Mesodermal cell (in vitro differentiated cells): Measurements from ENCODE around the gene SYNPR.
"Not testable (repeated sequence)": the region's sequence is repeated elsewhere in the genome, so short reads cannot be mapped to it uniquely, and the experiment has no call there.

Source experiments
- H3K27ac ChIP-seq: 2 replicates; pipeline ENCODE4 v1.7.0; 2013; ENCODE audit warnings: mild to moderate bottlenecking, low read depth, low read length, moderate library complexity; ENCODE audit not compliant: severe bottlenecking
- H3K36me3 ChIP-seq: 2 replicates; pipeline ENCODE4 v1.7.1; 2013; ENCODE audit warnings: mild to moderate bottlenecking, low read length, moderate library complexity; ENCODE audit not compliant: control insufficient read depth, insufficient read depth
- H3K4me1 ChIP-seq: one replicate; pipeline ENCODE4 v1.7.1; 2013; ENCODE audit warnings: mild to moderate bottlenecking, low read length; ENCODE audit not compliant: insufficient read depth, control insufficient read depth, poor library complexity, severe bottlenecking
- H3K4me3 ChIP-seq: 2 replicates; pipeline ENCODE4 v1.7.0; 2013; ENCODE audit warnings: low read length, control low read depth, mild to moderate bottlenecking; ENCODE audit not compliant: insufficient read depth, poor library complexity, severe bottlenecking; ENCODE audit errors: extremely low read depth
- H3K9me3 ChIP-seq: 2 replicates; pipeline ENCODE4 v1.7.1; 2013; ENCODE audit warnings: mild to moderate bottlenecking, low read length, moderate library complexity; ENCODE audit not compliant: control insufficient read depth
- WGBS, 2 experiments: methylation state at CpG; one replicate each; pipeline ENCODE4 v1.1.5; 2013; ENCODE audit warnings: missing lambda C conversion rate in 2 of 2; ENCODE audit not compliant: insufficient coverage in 2 of 2; 5-methylcytosine and 5-hydroxymethylcytosine counted together

Gene SYNPR

DNA sequence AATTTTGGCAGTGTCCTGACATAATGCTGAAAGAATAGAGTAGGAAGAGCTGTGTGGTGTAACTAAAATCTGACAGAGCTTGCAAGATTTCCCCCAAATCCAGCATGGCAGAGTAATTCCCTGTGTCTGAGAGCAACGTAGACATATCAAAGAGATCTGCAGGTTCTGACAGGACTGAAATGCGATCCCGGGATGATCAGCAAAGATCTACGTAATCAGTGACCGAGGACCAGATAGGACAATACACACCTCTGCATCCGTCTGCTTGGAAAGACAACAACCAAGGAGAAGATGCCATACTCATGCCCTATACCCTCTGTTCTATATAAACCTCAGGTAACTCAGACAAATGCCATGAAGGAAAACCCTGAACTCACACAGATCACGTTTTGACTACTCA lies 26.6 kb upstream of the SYNPR start:
- Histone ChIP-seq H3K27ac (no peak overlapping the region), H3K36me3 (no peaks in the 10 kb centered on the region), H3K9me3 (no peaks in the 10 kb centered on the region), H3K4me1 (no peaks in the 10 kb centered on the region), H3K4me3 (no peak overlapping the region)
- 76 to 84% methylated on average over 4 to 6 of the region's 7 CpGs for WGBS, 2 experiments

GRCh38 chr3:63255819-63256218 lies 22.3 kb upstream of the SYNPR start:
- not testable (repeated sequence) for H3K4me1 ChIP-seq, H3K4me3 ChIP-seq, H3K27ac ChIP-seq, H3K9me3 ChIP-seq, H3K36me3 ChIP-seq
- 81 to 88% methylated on average over 6 to 9 of the region's 9 CpGs for WGBS, 2 experiments

GRCh38 chr3:63264716-63265115 lies 13.4 kb upstream of the SYNPR start:
- Histone ChIP-seq H3K4me1 (no peaks in the 10 kb centered on the region), H3K36me3 (no peaks in the 10 kb centered on the region), H3K4me3 (no peak overlapping the region), H3K9me3 (no peaks in the 10 kb centered on the region), H3K27ac (no peak overlapping the region)
- WGBS, 2 experiments, result 87 to 89% methylated on average over 4 to 8 of the region's 12 CpGs

- 83% methylated on average over 1 of the region's 1 CpG; no CpG with 5 or more reads in 1 of the 2 experiments for WGBS, 2 experiments
- no peak overlapping the region for H3K27ac ChIP-seq
- H3K4me1 ChIP-seq, result peaks cover 5% of the 10 kb centered on the region
- H3K9me3 ChIP-seq, result no peaks in the 10 kb centered on the region
- H3K4me3 ChIP-seq, result no peak overlapping the region
- no peaks in the 10 kb centered on the region for H3K36me3 ChIP-seq
These were observed 3.7 kb upstream of the SYNPR start for GRCh38 chr3:63274359-63274758.

GRCh38 chr3:63279005-63279841 lies 1.1 kb downstream of the SYNPR start:
- H3K4me1 ChIP-seq, result peaks cover 5% of the 10 kb centered on the region
- no peaks in the 10 kb centered on the region for H3K9me3 ChIP-seq
- no peaks in the 10 kb centered on the region for H3K36me3 ChIP-seq
- peak overlapping the region; percentile 33 for H3K4me3 ChIP-seq
- 9% methylated on average over 15 to 20 of the region's 22 CpGs for WGBS, 2 experiments
- H3K27ac ChIP-seq, result no peak overlapping the region

- Histone ChIP-seq H3K4me3 (no peak overlapping the region), H3K4me1 (no peaks in the 10 kb centered on the region), H3K36me3 (no peaks in the 10 kb centered on the region), H3K9me3 (no peaks in the 10 kb centered on the region), H3K27ac (no peak overlapping the region)
- WGBS, 2 experiments, result 94 to 100% methylated on average over 2 of the region's 2 CpGs
These were observed 9.5 kb downstream of the SYNPR start for GRCh38 chr3:63287610-63288009.

DNA sequence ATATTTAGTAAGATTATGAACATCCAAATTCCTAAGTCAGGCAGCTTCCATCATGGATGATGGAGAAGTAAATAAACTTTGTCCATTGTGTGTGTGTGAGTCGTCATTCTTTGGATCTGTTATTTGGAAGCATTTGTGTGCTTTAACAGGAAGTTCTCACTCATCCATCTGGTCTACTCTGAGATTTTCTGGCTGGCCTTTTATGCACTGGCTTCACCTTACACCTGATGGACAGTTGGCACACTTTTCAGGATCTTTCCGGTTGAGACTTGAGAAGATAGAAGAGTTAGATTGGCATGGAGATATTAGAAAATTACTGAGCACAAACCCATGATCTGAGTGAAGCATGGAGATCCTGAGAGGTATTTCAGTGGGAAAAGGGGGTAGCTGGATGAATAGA lies 12.6 kb downstream of the SYNPR start:
- Histone ChIP-seq H3K4me1 (no peaks in the 10 kb centered on the region), H3K4me3 (no peak overlapping the region), H3K36me3 (no peaks in the 10 kb centered on the region), H3K9me3 (no peaks in the 10 kb centered on the region), H3K27ac (no peak overlapping the region)
- 89 to 100% methylated on average over 1 of the region's 2 CpGs for WGBS, 2 experiments

DNA sequence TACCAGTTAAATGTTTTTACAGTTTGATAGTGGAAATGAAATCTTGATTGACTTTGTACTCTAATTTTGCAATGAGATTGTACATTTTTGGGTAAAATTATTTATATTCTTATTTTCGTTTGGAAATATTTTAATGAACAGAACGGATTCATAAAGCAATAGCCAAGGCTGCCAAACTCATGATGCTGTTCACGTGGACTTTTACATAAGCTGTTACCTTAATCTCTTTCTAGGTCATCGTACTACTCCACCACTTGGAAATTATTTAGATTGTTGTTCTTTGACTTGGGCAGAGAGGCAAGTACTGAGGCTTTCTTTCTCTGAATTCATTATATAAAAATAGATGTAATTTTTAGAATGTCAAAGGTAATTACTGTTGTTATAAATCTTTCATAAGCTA lies 16.2 kb downstream of the SYNPR start:
- no peaks in the 10 kb centered on the region for H3K9me3 ChIP-seq
- no peak overlapping the region for H3K4me3 ChIP-seq
- no peaks in the 10 kb centered on the region for H3K36me3 ChIP-seq
- H3K4me1 ChIP-seq, result no peaks in the 10 kb centered on the region
- H3K27ac ChIP-seq, result no peak overlapping the region
- no CpG with 5 or more reads among the region's 4 CpGs for WGBS, 2 experiments

- Histone ChIP-seq H3K4me1 (no peaks in the 10 kb centered on the region), H3K36me3 (no peaks in the 10 kb centered on the region), H3K9me3 (no peaks in the 10 kb centered on the region), H3K27ac (no peak overlapping the region), H3K4me3 (no peak overlapping the region)
- 88 to 96% methylated on average over 3 of the region's 4 CpGs for WGBS, 2 experiments
These were observed 17.2 kb downstream of the SYNPR start for GRCh38 chr3:63295356-63295755.

GRCh38 chr3:63295806-63296205 lies 17.7 kb downstream of the SYNPR start:
- Histone ChIP-seq H3K9me3 (no peaks in the 10 kb centered on the region), H3K4me1 (no peaks in the 10 kb centered on the region)

DNA sequence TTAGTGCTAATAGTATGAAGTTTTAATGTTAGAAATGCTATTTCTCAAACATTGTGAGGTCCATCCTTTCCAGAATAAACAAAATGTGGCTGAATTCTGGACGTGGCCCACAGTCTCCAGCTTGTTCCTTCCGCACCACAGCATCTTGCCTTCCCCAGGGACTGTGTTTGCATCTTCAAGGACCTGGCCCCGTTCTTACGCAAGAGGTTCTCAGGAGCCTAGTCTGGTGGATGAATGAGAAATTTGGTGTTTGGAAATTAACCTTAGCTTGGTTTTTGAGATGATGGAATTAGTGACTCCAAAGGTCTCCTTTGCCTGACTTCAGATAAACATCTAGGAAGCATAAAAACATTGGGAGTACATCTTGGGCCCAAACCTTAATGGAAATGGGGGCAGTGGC lies 18.1 kb downstream of the SYNPR start:
- H3K4me3 ChIP-seq, result no peak overlapping the region
- H3K36me3 ChIP-seq, result no peaks in the 10 kb centered on the region
- H3K9me3 ChIP-seq, result no peaks in the 10 kb centered on the region
- H3K4me1 ChIP-seq, result no peaks in the 10 kb centered on the region
- H3K27ac ChIP-seq, result no peak overlapping the region
- WGBS, 2 experiments, result 50% methylated on average over 2 of the region's 4 CpGs

More at GRCh38 chr3:63295806-63296205, 17.7 kb downstream of the SYNPR start:
- Histone ChIP-seq H3K36me3 (no peaks in the 10 kb centered on the region), H3K27ac (no peak overlapping the region), H3K4me3 (no peak overlapping the region)
